SKM-1 (cell line): ENCODE measurements around the gene SPN.
"Not testable (repeated sequence)": the region's sequence is repeated elsewhere in the genome, so short reads cannot be mapped to it uniquely, and the experiment has no call there.

Experiments used
- DNase-seq: peaks from one replicate; lab custom pipeline; 2025; ENCODE audit not compliant: unreplicated experiment; lab: John Stamatoyannopoulos, UW

Gene SPN

DNA sequence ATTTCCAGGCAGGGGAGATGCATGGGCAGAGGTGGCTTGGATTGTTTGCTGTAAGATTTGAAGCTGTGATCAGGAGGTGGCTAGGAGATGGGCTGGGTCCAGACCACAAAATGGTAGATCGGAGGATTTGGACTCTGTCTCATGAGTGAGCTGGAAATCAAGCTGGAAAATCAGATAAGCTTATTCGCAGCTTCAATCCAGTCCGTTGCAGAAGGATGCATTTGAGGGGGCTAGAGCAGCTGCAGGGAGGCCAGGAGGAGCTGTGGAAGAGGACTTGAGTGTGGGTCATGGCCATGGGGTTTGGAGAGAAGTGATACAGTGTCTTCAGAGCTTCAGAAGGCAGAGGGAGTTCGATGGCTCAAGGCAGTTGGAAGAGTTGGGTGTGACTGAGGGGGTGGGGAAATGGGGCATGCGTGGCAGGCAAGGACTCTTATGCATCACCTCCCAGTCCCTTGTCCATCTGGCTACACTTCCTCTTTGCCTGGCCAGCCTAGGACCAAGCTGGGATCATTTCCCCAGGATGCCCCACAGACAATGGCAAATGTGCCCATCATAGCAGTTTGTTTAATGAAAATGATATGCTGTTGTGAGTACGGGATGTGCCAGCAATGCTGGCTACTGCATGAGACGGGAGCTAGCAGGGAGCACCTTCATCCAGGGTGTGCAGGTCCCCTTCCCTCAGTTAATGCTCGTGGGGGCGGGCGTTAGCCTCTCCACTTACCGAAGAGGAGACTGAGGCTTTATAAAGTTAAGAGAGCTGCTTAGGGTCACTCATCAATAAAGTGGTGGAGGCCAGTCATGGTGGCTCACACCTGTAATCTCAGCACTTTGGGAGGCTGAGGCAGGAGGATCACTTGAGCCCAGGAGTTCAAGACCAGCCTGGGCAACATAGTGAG is 36.5 kb downstream of the SPN start:
- no peak for DNase-seq

DNA sequence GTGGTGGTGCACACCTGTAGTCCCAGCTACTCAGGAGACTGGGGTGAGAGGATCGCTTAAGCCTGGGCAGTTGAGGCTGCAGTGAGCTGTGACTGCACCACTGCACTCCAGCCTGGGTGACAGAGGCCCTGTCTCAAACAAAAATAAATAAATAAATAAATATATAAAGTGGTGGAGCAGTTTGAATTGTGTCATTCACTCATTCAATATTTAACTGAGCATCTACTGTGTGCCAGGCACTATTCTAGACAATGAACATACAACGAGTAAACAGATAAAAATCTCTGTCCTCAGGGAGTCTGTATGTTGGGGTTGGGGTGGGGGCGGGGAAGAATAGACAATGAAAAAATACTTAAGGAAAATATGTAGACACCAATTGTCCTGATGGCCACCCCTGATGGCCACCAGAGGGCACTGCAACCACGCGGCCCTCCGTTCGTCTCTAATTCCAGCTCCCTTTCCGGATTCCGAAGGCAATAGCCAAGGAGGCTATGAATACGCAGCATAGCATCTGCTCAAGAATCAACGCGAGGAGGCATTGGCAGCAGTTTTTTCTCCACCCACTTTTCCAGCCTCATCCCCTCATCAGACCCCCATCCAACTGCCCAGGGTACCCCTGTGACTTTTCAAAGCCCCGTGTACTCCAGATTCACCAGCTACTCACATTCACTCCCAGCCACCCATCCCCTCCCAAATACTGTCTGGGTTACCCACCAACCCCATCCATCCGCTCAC is 37.4 kb downstream of the SPN start:
- DNase-seq, result peak; percentile 52

DNA sequence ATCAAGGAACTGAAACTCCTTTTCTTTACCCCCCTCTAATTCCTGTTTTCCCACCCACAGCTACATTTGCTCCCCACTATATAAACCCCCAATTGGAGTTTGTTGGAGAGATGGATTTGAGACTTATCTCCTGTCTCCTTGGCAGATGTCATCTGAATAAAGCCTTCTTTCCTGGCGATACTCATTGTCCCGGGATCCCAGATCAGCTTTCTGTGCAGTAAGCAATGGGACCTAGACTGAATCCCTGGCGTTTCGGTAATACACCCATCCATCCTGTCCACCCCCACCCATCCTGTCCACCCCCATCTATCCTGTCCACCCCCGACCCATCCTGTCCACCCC is 38.1 kb downstream of the SPN start:
- DNase-seq, result no peak

GRCh38 chr16:29702269-29702668 is 39.2 kb downstream of the SPN start:
- DNase-seq, result no peak

- no peak for DNase-seq
These were observed 42.0 kb downstream of the SPN start for GRCh38 chr16:29705030-29705429.

- not testable (repeated sequence) for DNase-seq
These were observed 44.1 kb downstream of the SPN start for GRCh38 chr16:29707160-29707559.

DNA sequence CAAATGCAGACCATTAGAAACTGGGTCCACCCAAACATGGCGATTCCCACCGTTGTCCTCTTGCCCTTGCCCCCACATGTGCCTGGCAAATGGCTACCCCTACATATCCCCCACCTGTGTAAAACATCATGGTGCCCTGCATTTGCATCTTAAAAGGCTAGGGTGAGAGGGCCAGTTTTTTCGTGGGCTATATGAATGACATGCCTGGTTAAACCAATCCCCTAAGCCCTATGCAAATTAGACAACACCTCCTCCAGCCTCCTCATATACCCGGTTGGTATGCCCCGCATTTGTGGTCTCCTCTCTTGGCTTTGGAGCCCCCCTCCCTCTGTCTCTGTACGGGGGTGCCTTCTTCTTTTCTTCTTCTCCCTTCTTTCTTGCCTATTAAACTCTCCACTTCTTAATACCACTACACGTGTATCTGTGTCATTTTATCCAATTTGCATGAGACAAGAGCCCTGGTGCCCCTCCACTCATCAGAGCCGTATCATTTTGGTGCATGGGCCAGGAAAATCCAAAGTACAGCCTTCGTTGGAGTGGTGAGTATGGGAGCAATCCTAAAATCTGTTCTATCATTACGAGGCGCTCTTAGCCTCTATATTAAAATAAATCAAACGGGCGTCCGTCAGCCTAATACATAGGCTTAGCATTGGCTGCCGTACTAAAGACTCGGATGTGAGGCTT is 46.0 kb downstream of the SPN start:
- no peak for DNase-seq

DNA sequence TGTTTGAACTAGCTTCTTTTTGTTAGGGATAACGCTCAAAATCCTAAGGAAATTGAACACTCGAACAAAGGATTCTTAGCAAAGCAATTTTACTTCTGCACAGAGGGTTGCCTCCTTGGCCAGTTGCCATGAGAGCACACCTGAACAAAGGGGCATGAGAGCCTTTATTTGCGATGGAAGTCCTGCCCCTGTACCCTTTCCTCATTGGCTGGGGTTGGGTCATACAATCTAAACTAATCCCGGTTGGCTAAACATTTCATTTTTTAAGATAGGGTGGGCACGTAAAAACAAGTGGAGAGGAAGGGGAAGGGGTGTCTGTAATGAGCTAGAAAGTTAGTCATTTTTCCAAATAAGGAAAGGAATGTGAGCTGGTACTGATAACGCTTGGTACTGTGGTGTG is 46.6 kb downstream of the SPN start:
- not testable (repeated sequence) for DNase-seq

GRCh38 chr16:29710227-29711219 is 47.5 kb downstream of the SPN start:
- peak; percentile 31 for DNase-seq

- DNase-seq, result no peak
These were observed 49.8 kb downstream of the SPN start for GRCh38 chr16:29712809-29713208.

GRCh38 chr16:29714396-29714795 is 51.3 kb downstream of the SPN start:
- DNase-seq, result no peak

DNA sequence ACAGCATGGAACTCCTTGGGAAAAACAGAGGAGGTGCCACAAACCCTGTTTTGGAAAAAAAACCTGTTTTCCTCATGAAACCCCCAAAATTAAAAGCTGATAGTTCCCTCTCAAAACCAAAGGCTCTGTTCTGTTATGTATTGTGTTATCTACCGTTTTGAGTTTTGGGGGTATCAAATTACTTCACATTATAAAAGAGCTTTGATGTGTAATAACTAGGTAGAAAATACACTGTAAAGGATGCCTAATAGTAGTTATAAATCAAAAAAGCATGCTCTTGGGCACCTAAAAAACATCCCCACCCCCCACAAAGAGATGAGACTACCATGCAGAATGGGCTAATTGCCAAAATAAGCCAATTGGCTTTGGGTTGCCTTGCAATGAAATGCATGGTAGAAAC is 51.9 kb downstream of the SPN start:
- DNase-seq, result no peak

DNA sequence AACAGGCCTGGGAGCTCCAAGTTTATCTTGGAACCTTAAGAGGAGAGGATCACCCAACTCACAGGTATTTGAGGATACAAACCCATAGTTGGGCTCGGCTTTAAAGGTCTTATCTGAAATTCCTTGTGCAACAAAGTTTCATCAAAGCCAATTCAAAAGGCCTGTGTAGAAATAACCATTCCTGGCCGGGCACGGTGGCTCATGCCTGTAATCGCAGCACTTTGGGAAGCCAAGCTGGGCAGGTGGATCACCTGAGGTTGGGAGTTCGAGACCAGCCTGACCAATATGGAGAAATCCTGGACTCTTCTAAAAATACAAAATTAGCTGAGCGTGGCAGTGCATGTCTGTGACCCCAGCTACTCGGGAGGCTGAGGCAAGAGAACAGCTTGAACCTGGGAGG is 54.1 kb downstream of the SPN start:
- no peak for DNase-seq

DNA sequence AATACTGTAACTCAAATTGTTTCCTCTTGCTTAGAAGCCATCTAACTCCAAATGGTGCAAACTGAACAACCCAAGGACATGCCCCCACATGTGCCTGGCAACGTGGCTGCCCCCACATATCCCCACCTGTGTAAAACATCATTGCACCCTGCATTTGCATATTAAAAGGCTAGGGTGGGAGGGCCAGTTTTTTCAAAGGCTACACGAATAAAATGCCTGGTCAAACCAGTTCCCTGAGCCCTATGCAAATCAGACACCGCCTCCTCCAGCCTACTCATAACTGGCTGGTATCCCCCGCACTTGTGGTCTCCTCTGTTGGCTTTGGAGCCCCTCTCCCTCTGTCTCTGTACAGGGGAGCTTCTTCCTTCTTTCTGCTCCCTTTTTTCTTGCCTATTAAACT is 56.0 kb downstream of the SPN start:
- DNase-seq, result no peak
